H9 (cell line): ENCODE data around the gene DPP7. TPM values are rescaled to one million over a fixed set of nuclear protein-coding genes. Genes with fewer than 3 reads are reported as not detected.

Experiments
- DNase-seq: peaks from one replicate; pipeline ENCODE4 v3.0.0-alpha.2; 2017
- H2AFZ ChIP-seq: one replicate; pipeline ENCODE4 v1.6.1; 2013; ENCODE audit warnings: mild to moderate bottlenecking, low read length, control low read depth, moderate library complexity
- H2AK5ac ChIP-seq: 2 replicates; pipeline ENCODE4 v1.6.1; 2013; ENCODE audit warnings: low read length, control low read depth, mixed read lengths; ENCODE audit not compliant: insufficient read length
- H2BK120ac ChIP-seq: one replicate; pipeline ENCODE4 v1.6.1; 2013; ENCODE audit warnings: low read depth, mild to moderate bottlenecking, low read length, control low read depth, inconsistent platforms; ENCODE audit not compliant: poor library complexity, severe bottlenecking
- H2BK12ac ChIP-seq: 2 replicates; pipeline ENCODE4 v1.6.1; 2013; ENCODE audit warnings: low read length, control low read depth, mixed read lengths, low read depth; ENCODE audit not compliant: insufficient read length
- H2BK15ac ChIP-seq: 2 replicates; pipeline ENCODE4 v1.6.1; 2013; ENCODE audit warnings: low read depth, low read length, control low read depth
- H2BK20ac ChIP-seq: one replicate; pipeline ENCODE4 v1.6.1; 2013; ENCODE audit warnings: low read depth, mild to moderate bottlenecking, low read length, control low read depth, inconsistent platforms; ENCODE audit not compliant: poor library complexity, severe bottlenecking
- H2BK5ac ChIP-seq: 2 replicates; pipeline ENCODE4 v1.6.1; 2013; ENCODE audit warnings: low read length, control low read depth, mixed read lengths; ENCODE audit not compliant: insufficient read length
- H3K14ac ChIP-seq: 2 replicates; pipeline ENCODE4 v1.6.1; 2013; ENCODE audit warnings: low read length, control low read depth; ENCODE audit not compliant: insufficient read depth
- H3K18ac ChIP-seq: 2 replicates; pipeline ENCODE4 v1.6.1; 2013; ENCODE audit warnings: low read depth, mild to moderate bottlenecking, mixed read lengths, low read length, control low read depth; ENCODE audit not compliant: insufficient read length
- H3K23ac ChIP-seq: 2 replicates; pipeline ENCODE4 v1.6.1; 2013; ENCODE audit warnings: low read length, control low read depth, mixed read lengths, low read depth; ENCODE audit not compliant: insufficient read length
- H3K23me2 ChIP-seq: 2 replicates; pipeline ENCODE4 v1.6.1; 2013; ENCODE audit warnings: low read depth, mild to moderate bottlenecking, mixed read lengths, low read length, control low read depth; ENCODE audit not compliant: insufficient read length, poor library complexity, severe bottlenecking
- H3K27ac ChIP-seq: 2 replicates; pipeline ENCODE4 v1.5.1; 2013; ENCODE audit warnings: low read length, control low read depth, mixed read lengths, low read depth; ENCODE audit not compliant: insufficient read length
- H3K27me3 ChIP-seq: 2 replicates; pipeline ENCODE4 v1.6.1; 2013; ENCODE audit warnings: low read length, control low read depth, inconsistent platforms; ENCODE audit not compliant: insufficient read depth
- H3K4ac ChIP-seq: 2 replicates; pipeline ENCODE4 v1.6.1; 2013; ENCODE audit warnings: low read depth, mild to moderate bottlenecking, control low read depth, inconsistent platforms, low read length, moderate library complexity
- H3K4me1 ChIP-seq: 2 replicates; pipeline ENCODE4 v1.6.1; 2013; ENCODE audit warnings: low read length, control low read depth, inconsistent platforms; ENCODE audit not compliant: insufficient read depth
- H3K4me2 ChIP-seq: 2 replicates; pipeline ENCODE4 v1.6.1; 2013; ENCODE audit warnings: low read length, control low read depth, mixed read lengths; ENCODE audit not compliant: insufficient read length, insufficient read depth
- H3K56ac ChIP-seq: 2 replicates; pipeline ENCODE4 v1.6.1; 2013; ENCODE audit warnings: low read depth, mild to moderate bottlenecking, mixed read lengths, low read length, control low read depth; ENCODE audit not compliant: insufficient read length
- H3K79me1 ChIP-seq: 2 replicates; pipeline ENCODE4 v1.6.1; 2013; ENCODE audit warnings: low read depth, mild to moderate bottlenecking, moderate library complexity, low read length, control low read depth, inconsistent platforms; ENCODE audit not compliant: insufficient read depth, poor library complexity, severe bottlenecking
- H3K79me2 ChIP-seq: 2 replicates; pipeline ENCODE4 v1.6.1; 2013; ENCODE audit warnings: low read length, control low read depth, inconsistent platforms; ENCODE audit not compliant: insufficient read depth
- H3K9ac ChIP-seq: 2 replicates; pipeline ENCODE4 v1.6.1; 2013; ENCODE audit warnings: low read length, control low read depth, mixed read lengths; ENCODE audit not compliant: insufficient read length; ENCODE audit errors: extremely low read depth
- H3K9me3 ChIP-seq: one replicate; pipeline ENCODE4 v1.6.1; 2013; ENCODE audit warnings: low read depth, low read length, inconsistent platforms; ENCODE audit not compliant: control insufficient read depth
- H3T11ph ChIP-seq: one replicate; pipeline ENCODE4 v1.6.1; 2013; ENCODE audit warnings: mild to moderate bottlenecking, low read length, control low read depth, inconsistent platforms
- H4K20me1 ChIP-seq: one replicate; pipeline ENCODE4 v1.6.1; 2013; ENCODE audit not compliant: control insufficient read depth, insufficient read length, insufficient read depth
- H4K5ac ChIP-seq: 2 replicates; pipeline ENCODE4 v1.6.1; 2013; ENCODE audit warnings: low read depth, mild to moderate bottlenecking, mixed read lengths, low read length, control low read depth; ENCODE audit not compliant: insufficient read length
- H4K8ac ChIP-seq: replicated peaks from 2 replicates; pipeline ENCODE4 v1.6.1; 2013; ENCODE audit warnings: low read length, control low read depth, mixed read lengths, low read depth; ENCODE audit not compliant: insufficient read length
- H4K91ac ChIP-seq: 2 replicates; pipeline ENCODE4 v1.6.1; 2013; ENCODE audit warnings: low read depth, mild to moderate bottlenecking, moderate library complexity, mixed read lengths, low read length, control low read depth; ENCODE audit not compliant: insufficient read length
- H3K27ac Mint-ChIP-seq, 3 experiments: 2 replicates in 2 of 3; 3 replicates in 1 of 3; pipeline ENCODE4 v1.8.0; 2020 to 2021; ENCODE audit warnings: mixed read lengths in 3 of 3, mild to moderate bottlenecking in 1 of 3, moderate library complexity in 1 of 3
- H3K27me3 Mint-ChIP-seq: 2 replicates; pipeline ENCODE4 v1.8.0; 2021; ENCODE audit warnings: low read depth, mild to moderate bottlenecking, moderate library complexity, mixed read lengths
- H3K36me3 Mint-ChIP-seq, 3 experiments: 2 replicates in 2 of 3; 3 replicates in 1 of 3; pipeline ENCODE4 v1.8.0; 2020 to 2021; ENCODE audit warnings: low read depth in 3 of 3, mixed read lengths in 3 of 3; ENCODE audit not compliant: insufficient read depth in 1 of 3
- H3K4me1 Mint-ChIP-seq, 2 experiments: 2 replicates each; pipeline ENCODE4 v1.8.0; 2020; ENCODE audit warnings: mixed read lengths in 2 of 2
- H3K4me3 Mint-ChIP-seq, 2 experiments: 2 replicates in 1 of 2; 3 replicates in 1 of 2; pipeline ENCODE4 v1.8.0; 2020 to 2021; ENCODE audit warnings: mild to moderate bottlenecking in 2 of 2, mixed read lengths in 2 of 2, moderate library complexity in 1 of 2
- H3K9me3 Mint-ChIP-seq, 2 experiments: 2 replicates in 1 of 2; 3 replicates in 1 of 2; pipeline ENCODE4 v1.8.0; 2020; ENCODE audit warnings: mild to moderate bottlenecking in 2 of 2, mixed read lengths in 2 of 2, moderate library complexity in 1 of 2
- WGBS: extraction: QIAGEN DNeasy Blood & Tissue Kit; methylation state at CpG from one replicate; pipeline ENCODE4 v1.1.7; 2013; ENCODE audit warnings: missing lambda C conversion rate, low lambda C conversion rate, mixed read lengths; ENCODE audit not compliant: insufficient read length; ENCODE audit errors: extremely low coverage; 5-methylcytosine and 5-hydroxymethylcytosine counted together
- total RNA-seq: library from RNA; stranded (reverse); gene quantifications from 2 replicates; pipeline ENCODE4 v1.2.1, GENCODE V29; 2021
- TF ChIP-seq, protein P1 (sequence below): fragments of 200-600 bp; sonication (generic); conservative IDR thresholded peaks from 3 replicates; pipeline ENCODE4 v1.8.0; 2021; ENCODE audit warnings: antibody characterized with exemption, mild to moderate bottlenecking

DPP7 gene
- total RNA-seq, 1 experiment from 2014 or later: 29.4 TPM

DNA sequence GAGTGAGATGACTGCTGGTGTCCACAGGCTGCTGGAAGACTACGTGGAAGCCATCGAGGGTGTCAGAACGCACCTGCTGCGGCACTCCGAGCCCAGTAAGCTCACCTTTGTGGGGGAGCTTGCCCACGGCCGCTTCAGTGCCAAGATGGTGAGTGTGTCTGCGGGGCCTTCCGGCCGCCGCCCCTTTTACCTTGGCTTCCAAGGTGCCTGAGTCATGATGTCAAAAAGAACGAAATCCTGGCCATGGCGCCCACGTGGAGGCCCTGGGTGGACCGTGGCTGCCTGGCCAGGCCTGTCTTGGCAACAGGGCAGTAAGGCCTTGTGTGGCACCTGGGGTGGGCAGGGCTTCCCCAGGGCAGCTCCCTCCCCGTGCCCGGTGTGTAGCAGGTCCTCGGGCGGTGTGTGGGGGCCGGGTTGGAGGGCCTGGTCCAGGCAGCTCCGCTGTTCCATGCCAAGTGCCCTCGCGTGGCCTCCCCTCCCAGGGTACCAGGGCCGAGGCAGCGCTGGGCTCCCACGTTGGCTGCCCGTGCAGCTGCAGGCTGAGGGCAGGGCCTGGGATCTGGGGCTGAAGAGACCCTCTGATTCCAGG lies 7.8 kb downstream of the DPP7 start:
- Histone ChIP-seq H3K4ac (no peak overlapping the region), H3K9me3 (peaks cover 14% of the 10 kb centered on the region), H4K5ac (no peak overlapping the region), H4K8ac (no peak overlapping the region), H2BK120ac (no peak overlapping the region), H2BK5ac (no peak overlapping the region), H3K18ac (no peak overlapping the region), H3K23me2 (no peaks in the 10 kb centered on the region), H3K9ac (no peak overlapping the region), H3T11ph (no peak overlapping the region), H3K79me2 (no peaks in the 10 kb centered on the region), H3K4me1 (no peaks in the 10 kb centered on the region), H2AK5ac (no peak overlapping the region), H3K27ac (no peak overlapping the region), H2AFZ (no peak overlapping the region), H3K14ac (no peak overlapping the region), H3K79me1 (no peaks in the 10 kb centered on the region), H3K4me2 (no peak overlapping the region), H3K27me3 (no peaks in the 10 kb centered on the region), H4K91ac (no peak overlapping the region), H2BK20ac (no peak overlapping the region), H2BK15ac (no peak overlapping the region), H2BK12ac (no peak overlapping the region), H4K20me1 (no peaks in the 10 kb centered on the region), H3K23ac (no peak overlapping the region), H3K56ac (no peak overlapping the region)
- WGBS: no CpG with 5 or more reads among the region's 27 CpGs
- peaks cover 2 to 3% of the 10 kb centered on the region in 2 experiments; a peak in 2 of 5 replicates for H3K9me3 Mint-ChIP-seq
- H3K27ac Mint-ChIP-seq: no peak overlapping the region
- H3K4me3 Mint-ChIP-seq: no peak overlapping the region
- no peaks in the 10 kb centered on the region; the same call in 1 of the 2 replicates for H3K27me3 Mint-ChIP-seq
- TF ChIP-seq, protein P1, sequence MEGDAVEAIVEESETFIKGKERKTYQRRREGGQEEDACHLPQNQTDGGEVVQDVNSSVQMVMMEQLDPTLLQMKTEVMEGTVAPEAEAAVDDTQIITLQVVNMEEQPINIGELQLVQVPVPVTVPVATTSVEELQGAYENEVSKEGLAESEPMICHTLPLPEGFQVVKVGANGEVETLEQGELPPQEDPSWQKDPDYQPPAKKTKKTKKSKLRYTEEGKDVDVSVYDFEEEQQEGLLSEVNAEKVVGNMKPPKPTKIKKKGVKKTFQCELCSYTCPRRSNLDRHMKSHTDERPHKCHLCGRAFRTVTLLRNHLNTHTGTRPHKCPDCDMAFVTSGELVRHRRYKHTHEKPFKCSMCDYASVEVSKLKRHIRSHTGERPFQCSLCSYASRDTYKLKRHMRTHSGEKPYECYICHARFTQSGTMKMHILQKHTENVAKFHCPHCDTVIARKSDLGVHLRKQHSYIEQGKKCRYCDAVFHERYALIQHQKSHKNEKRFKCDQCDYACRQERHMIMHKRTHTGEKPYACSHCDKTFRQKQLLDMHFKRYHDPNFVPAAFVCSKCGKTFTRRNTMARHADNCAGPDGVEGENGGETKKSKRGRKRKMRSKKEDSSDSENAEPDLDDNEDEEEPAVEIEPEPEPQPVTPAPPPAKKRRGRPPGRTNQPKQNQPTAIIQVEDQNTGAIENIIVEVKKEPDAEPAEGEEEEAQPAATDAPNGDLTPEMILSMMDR: no peak
- H3K4me1 Mint-ChIP-seq: no peaks in the 10 kb centered on the region
- DNase-seq: no peak
- H3K36me3 Mint-ChIP-seq: peaks cover 4 to 19% (median 5%) of the 10 kb centered on the region in 3 experiments; a peak in 6 of 7 replicates
